GM19239 (cell line): Measurements from ENCODE around the gene DDX43.
"Not testable (repeated sequence)": the region's sequence is repeated elsewhere in the genome, so short reads cannot be mapped to it uniquely, and the experiment has no call there.

Experiments
- DNase-seq: peaks from one replicate; pipeline ENCODE4 v3.0.0; 2011; ENCODE audit warnings: low spot score; ENCODE audit not compliant: insufficient read length
- FAIRE-seq: peaks from 2 replicates; lab custom pipeline; 2011; peaks lifted over from hg19 to GRCh38; lab: Jason Lieb, UNC

The DDX43 gene

GRCh38 chr6:73394577-73395354 is at the start of gene DDX43:
Gene DDX43, plus strand, starts transcription at chr6:73394828. Its CDS starts 78 bp downstream, at chr6:73394906.
- no peak for DNase-seq
- no peak for FAIRE-seq

- FAIRE-seq = no peak
- DNase-seq = no peak
Observed at GRCh38 chr6:73348550-73349204, 46.0 kb upstream of the DDX43 start.

DNA sequence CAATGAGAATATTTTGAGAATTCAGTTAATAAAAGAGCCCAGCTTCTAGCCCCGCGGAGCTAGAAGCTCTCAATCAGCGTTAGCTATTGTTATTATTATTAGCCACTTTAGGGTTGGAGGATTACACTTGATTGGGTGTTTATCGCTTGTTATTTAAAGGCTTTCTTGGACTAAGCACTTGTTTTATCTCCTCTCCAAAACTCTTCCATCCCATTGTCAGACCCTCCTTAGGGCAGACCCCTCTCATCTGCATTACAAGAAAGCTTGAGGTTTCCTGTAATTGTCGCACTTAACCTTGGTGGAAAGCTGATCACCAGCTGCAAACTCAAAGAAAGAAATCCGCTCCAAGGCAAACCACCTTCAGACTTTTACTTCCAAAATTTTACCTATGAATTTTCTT is 45.3 kb upstream of the DDX43 start:
- DNase-seq (no peak), FAIRE-seq (no peak)

DNA sequence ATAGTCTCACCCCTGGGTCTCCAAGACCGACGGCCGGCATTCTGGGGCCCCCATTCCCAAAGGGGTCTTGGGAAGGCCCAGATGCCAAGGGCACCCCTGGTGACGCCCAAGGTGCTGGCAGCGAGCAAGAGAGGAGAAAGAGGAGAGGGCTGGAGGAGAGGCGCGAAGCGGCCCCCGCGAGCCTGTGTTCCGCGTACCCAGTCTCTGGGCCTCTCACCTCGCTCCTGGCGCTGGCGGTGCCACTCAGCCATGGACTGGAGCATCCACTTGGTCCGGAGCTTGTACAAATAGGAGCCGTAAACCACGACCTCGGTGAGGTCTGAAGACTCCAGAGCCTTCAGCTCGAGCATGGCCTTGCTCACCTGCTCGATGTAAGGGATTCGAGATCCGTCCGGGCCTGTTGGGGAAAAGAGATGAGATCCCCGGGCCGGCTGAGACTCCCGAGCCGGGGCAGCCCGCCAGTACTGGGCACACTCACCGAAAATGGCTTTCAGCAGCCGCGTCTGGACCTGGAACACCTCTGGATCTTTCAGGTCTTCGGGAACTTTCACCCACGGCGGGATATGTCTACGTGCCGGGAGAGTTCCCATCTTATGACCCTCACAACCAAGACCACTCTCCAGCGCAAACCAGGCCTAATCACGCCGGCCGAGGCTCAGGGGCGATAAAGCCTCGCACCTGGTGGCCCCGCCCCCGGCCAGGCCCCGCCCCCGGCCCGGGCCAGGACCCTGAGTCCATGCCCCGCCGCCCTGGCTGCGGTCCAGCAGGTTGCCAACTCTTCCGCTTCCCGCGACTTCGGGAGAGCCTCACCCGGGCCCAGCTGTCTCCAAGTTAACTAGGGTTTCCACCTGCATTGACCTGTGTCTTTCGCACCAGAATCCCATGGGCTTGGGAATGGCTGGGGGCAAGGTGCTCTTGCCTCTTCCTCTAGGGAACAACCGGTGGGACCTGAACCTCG is 40.7 kb upstream of the DDX43 start, which contains the start of gene DPPA5:
Gene DPPA5, minus strand, starts transcription at position 641 of the 958 bp plus-strand sequence. Its CDS starts 51 bp downstream, at position 590.
- FAIRE-seq (no peak), DNase-seq (no peak)

DNA sequence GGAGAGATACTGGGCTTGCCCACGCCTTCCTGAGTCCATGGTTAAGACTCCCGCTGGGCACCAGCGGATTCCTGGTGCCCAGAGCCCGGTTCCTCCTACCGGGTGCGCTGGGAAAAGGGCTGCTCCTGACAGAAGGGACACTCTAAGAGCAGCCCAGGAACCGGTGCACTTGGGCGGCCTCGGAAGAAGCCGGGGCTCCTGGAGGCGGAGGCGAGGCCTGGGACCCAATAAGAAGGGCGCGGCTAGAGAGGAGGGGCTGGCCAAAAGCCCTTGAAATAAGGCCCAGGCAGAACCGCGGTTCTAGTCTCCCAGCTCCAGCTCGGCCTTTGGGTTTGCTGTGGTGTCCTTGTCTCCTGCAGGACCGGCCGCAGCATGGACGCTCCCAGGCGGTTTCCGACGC is 32.3 kb upstream of the DDX43 start, which contains the start of gene KHDC3L:
Gene KHDC3L, plus strand, starts transcription at position 301 of the 400 bp plus-strand sequence. Its CDS starts 72 bp downstream, at position 373.
- FAIRE-seq (no peak), DNase-seq (no peak)

- DNase-seq (no peak), FAIRE-seq (no peak)
Observed at GRCh38 chr6:73362869-73363536, 31.6 kb upstream of the DDX43 start.

GRCh38 chr6:73363537-73363875 is 31.1 kb upstream of the DDX43 start:
- DNase-seq (no peak), FAIRE-seq (no peak)

- no peak for FAIRE-seq
- no peak for DNase-seq
Observed at GRCh38 chr6:73364121-73364520, 30.5 kb upstream of the DDX43 start.

DNA sequence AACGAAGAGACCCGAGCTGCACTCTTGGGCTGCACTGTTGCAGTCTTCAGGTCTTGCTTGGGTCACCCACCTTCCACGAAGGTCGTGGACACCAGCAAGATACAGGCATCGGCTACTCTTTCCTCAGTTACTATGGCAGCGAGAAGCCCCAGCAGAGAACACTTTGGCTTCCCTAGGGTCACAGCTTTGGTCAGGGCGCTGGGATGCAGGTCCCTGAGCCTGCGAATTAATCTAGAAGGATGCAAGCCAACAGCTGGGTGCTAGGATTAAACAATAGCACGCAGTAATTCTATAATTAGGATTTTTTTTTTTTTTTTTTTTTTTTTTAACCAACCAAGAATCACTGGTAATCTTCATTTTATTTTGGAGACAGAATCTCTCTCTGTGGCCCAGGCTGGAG is 30.1 kb upstream of the DDX43 start:
- no peak for DNase-seq
- FAIRE-seq = no peak

DNA sequence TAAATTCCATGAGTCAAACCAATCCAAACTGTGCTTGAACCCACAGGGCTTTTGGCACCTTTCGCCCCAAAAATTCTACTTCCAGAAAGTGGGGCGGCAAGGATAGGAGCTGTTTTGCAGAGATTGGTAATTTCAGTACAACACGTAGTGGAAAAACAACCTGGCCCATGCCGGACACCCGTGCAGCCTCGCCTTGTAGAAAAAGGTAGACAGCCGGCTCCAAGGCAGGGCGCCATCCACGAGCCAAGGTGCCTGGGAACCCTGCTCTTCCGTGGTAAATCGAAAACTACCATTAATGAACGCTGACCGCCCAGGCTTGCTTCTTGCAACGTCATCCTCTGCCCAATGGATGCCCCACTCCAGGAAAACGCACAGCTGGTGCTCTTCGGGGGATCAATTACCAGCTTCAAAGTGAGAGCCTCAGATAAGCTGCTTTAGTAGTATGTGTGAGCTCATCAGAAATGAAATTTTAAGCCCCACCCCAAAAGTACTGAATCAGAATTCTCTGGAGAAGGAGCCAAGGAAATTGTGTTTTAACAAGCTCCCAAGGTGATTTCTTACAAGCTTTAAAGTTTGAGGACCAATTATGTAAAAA is 26.8 kb upstream of the DDX43 start:
- FAIRE-seq (no peak), DNase-seq (no peak)

DNA sequence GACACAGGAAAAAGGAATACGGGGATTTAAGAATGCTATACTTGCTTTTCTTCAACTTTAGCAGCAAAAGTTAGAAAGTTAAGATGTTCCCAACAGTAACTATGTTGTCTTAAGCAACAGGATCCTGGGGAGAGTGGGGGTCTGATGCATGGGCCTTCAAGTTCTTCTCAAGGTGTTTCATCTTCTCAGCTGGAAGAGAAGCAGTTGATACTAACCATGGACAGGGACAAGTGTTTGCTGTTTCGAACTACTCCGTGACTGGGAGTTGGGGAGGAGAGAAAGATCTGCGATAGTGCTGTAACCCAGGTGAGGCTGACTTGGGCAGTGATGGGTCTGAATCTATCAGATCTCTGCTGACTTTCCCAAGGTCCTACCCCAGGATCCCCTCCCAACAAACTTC is 26.0 kb upstream of the DDX43 start:
- no peak for FAIRE-seq
- DNase-seq = no peak

GRCh38 chr6:73369157-73369556 is 25.5 kb upstream of the DDX43 start:
- FAIRE-seq (no peak), DNase-seq (no peak)

DNA sequence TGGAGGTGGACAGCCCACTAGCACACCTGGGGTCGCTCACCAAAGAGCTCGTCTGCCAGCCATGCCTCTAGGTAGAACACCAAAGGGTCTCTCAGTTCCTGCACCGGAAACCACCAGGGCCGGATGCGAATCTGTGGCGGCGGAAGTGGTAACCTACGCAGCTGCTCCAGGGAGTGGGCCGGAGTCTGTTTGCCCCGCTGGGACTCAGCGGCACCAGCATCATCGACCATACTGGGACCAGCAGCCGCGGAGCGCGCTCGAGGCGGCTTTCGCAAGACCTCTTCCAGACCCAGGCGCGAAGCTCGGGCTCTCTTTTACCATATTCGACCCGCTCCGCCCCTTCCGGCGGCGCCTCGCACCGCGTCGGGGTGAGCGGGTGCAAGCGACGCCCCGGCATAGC is 25.1 kb upstream of the DDX43 start, which contains the start of gene OOEP:
Gene OOEP, minus strand, starts transcription at position 335 of the 400 bp plus-strand sequence. Its CDS starts 105 bp downstream, at position 230.
- FAIRE-seq (no peak), DNase-seq (no peak)

- no peak for DNase-seq
- no peak for FAIRE-seq
Observed at GRCh38 chr6:73371984-73372383, 22.6 kb upstream of the DDX43 start.

DNA sequence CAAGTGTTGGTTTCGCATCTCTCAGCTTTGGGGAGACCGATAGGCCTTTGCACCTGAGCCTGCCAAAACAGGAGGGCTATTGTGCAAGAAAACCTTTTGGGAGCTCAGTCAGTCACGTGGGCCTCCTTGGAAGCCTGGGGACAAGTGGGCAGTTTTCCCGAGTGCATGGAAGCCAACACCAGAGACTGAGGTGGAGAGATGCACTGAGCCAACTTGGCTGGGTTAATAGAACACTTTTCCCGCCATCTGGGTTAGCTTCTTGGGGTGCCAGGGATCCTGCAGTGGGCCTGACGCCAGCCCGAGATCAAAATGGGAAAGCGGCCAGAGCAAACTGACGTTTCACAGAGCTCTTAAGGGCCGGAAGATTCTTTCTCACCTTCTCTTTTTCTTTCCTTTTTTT is 22.1 kb upstream of the DDX43 start:
- DNase-seq (no peak), FAIRE-seq (no peak)

- no peak for FAIRE-seq
- DNase-seq = no peak
Observed at GRCh38 chr6:73375216-73375615, 19.4 kb upstream of the DDX43 start.

DNA sequence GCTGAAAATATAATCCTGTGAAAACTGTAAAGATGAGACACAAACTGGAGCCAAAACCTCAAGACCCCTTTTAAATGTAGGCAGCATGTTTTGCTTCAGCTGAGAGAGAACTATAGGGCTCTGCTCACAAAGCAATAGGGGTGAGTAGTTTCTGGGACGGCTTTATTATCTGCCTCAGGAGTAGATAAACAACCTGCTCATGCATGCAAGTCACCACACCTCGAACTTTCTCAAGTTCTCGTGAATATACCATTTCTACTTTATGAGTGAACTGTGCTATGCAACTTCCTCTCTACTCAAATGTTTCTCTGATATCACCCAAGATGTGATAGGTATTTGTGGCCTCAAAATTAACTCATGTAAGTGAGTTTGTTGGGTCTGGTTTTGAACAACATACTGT is 17.4 kb upstream of the DDX43 start:
- FAIRE-seq (no peak), DNase-seq (no peak)

GRCh38 chr6:73381531-73381930 is 13.1 kb upstream of the DDX43 start:
- not testable (repeated sequence) for FAIRE-seq, DNase-seq

DNA sequence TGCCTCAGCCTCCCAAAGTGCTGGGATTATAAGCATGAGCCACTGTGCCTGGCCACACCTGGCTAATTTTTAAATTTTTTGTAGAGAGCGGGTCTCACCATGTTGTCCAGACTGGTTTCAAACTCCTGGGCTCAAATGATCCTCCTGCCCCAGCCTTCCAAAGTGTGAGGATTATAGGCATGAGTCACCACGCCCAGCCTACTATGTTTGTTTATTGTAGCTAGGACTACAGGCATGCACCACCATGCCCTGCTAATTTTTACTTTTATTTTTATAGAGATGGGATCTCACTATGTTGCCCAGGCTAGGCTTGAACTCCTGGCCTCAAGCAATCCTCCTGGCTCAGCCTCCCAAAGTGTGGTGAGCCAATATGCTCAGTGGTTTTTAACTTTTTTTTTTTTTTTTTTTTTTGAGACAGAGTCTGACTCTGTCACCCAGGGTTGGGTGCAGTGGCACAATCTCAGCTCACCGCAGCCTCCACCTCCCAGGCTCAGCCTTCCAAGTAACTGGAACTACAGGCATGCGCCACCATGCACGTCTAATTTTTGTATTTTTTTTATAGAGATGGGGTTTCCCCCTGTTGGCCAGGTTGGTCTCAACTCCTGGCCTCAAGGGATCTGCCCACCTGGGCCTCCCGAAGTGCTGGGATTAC is 12.0 kb upstream of the DDX43 start:
- DNase-seq (no peak), FAIRE-seq (no peak)
